Measurements from ENCODE around the gene INF2.

- TF ChIP-seq CTCF (IDR thresholded peaks at IDR 0.05) (no peak), EZH2 (IDR thresholded peaks at IDR 0.05) (no peak)
Observed at GRCh38 chr14:104700747-104701217, 11.4 kb downstream of the INF2 start.

Data from neural progenitor cell (in vitro differentiated cells).